ENCODE data around the gene C4orf50.

The C4orf50 gene

DNA sequence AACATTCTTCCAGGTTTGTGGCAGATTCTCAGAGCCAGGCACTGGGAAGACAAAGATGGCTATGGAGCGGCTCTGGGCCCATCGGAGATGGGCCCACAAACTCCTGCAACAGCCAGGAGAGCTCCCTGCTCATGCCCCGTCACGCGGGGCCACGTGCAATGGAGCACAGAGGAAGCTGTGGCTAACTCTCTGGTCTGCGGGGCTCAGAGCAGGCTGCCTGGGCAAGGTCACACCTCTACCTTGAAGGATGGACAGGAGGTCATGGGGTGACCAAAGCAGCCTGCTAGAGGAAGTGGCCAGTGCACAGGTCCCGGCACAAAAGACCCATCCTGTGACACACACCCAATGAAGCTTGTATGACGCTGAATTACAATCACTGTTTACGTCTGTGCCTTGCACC lies 45.2 kb downstream of the C4orf50 start:
- TF ChIP-seq, protein P1, sequence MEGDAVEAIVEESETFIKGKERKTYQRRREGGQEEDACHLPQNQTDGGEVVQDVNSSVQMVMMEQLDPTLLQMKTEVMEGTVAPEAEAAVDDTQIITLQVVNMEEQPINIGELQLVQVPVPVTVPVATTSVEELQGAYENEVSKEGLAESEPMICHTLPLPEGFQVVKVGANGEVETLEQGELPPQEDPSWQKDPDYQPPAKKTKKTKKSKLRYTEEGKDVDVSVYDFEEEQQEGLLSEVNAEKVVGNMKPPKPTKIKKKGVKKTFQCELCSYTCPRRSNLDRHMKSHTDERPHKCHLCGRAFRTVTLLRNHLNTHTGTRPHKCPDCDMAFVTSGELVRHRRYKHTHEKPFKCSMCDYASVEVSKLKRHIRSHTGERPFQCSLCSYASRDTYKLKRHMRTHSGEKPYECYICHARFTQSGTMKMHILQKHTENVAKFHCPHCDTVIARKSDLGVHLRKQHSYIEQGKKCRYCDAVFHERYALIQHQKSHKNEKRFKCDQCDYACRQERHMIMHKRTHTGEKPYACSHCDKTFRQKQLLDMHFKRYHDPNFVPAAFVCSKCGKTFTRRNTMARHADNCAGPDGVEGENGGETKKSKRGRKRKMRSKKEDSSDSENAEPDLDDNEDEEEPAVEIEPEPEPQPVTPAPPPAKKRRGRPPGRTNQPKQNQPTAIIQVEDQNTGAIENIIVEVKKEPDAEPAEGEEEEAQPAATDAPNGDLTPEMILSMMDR (IDR thresholded peaks at IDR 0.05; ENCODE audit: insufficient read depth, low read depth, low read length, missing control alignments), result no peak
- no peak for DNase-seq (ENCODE audit: low read depth)
- H3K4me3 ChIP-seq (ENCODE audit: low read length), result no peak overlapping the region

DNA sequence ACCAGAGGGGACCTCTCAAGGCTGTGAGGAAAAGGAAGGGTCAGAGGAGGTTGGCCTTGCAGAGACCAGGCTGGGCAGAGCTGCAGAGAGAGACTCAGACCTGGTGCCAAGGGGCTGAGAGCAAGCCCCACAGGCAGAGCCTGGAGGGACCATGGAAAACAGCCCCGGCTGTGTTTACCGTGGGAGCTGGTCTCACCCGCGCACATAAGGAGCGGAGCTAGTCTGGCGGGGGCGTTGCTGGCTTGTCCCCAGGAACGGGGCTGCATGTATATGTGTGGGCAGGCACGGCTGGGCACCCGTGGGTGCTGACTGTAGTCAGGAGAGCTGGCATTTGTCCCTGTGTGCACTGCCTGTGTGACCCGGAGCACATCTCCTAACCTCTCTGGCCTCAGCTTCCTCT lies 45.7 kb downstream of the C4orf50 start:
- no peak for DNase-seq (ENCODE audit: low read depth)
- H3K4me3 ChIP-seq (ENCODE audit: low read length), result no peak overlapping the region
- TF ChIP-seq, protein P1 (IDR thresholded peaks at IDR 0.05; ENCODE audit: insufficient read depth, low read depth, low read length, missing control alignments), result no peak

DNA sequence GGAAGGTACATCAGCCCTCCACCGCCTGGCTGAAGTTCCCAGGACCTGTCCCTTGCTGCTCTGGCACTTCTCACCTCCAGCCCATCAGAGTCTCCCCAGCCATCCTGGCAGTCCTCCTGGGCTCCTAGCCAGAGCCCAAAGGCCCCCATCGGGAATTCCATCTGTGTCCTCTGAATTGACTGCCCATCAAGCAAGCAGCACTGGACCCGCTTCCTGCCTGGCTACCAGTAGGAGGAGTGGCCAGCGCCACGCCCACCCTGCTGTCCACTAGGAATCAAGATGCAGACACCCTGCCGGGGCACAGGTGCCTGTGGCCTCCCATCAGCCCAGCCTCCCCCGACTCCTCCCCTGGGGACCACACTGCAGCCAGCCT lies 47.2 kb downstream of the C4orf50 start:
- no peak overlapping the region for H3K4me3 ChIP-seq (ENCODE audit: low read length)
- TF ChIP-seq, protein P1 (IDR thresholded peaks at IDR 0.05; ENCODE audit: insufficient read depth, low read depth, low read length, missing control alignments), result no peak
- no peak for DNase-seq (ENCODE audit: low read depth)

GRCh38 chr4:5970381-5971077 lies 47.7 kb downstream of the C4orf50 start:
- DNase-seq (ENCODE audit: low read depth), result no peak
- TF ChIP-seq, protein P1 (IDR thresholded peaks at IDR 0.05; ENCODE audit: insufficient read depth, low read depth, low read length, missing control alignments), result no peak
- H3K4me3 ChIP-seq (ENCODE audit: low read length), result no peak overlapping the region

DNA sequence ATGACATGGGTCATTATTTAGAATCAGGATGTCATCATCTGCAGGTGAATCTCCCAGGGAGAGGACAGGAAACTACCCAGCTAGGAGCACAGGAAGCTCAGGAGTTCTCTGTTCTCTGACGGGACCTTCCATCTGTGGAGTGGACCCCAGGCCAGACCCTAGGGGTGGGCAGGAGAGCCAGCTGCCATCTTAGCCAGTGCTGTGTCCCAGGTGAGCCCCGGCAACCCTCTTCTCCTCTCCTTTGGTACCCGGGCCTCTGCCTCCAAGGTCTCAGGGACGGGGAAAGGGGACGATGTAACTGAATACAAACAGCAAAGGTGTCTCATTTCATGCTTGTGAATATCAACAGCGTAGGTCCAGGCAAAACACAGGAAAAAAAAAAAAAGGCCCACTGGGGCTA lies 48.5 kb downstream of the C4orf50 start:
- no peak overlapping the region for H3K4me3 ChIP-seq (ENCODE audit: low read length)
- TF ChIP-seq, protein P1 (IDR thresholded peaks at IDR 0.05; ENCODE audit: insufficient read depth, low read depth, low read length, missing control alignments), result no peak
- no peak for DNase-seq (ENCODE audit: low read depth)

DNA sequence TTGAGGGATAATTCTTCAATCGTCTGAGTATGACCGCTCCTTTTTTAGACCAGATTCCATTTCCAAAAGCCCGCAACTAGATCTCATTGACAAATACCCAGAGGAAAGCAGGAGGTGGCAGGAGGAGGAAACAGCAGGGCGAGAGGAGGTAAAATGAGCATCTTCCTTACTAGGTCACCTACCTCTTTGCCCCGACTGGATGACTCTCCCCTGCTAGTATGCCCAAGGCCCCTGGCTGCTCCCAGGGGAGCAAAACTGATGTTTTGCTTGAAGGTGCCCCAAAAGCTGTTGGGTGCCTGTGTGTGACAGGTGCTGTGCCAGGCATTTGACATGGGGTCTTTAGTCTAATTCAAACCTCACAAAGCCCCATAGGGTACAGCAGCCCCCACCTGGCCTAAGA lies 48.9 kb downstream of the C4orf50 start:
- no peak for DNase-seq (ENCODE audit: low read depth)
- H3K4me3 ChIP-seq (ENCODE audit: low read length), result no peak overlapping the region
- TF ChIP-seq, protein P1 (IDR thresholded peaks at IDR 0.05; ENCODE audit: insufficient read depth, low read depth, low read length, missing control alignments), result no peak

GRCh38 chr4:5968246-5968645 lies 50.0 kb downstream of the C4orf50 start:
- no peak overlapping the region for H3K4me3 ChIP-seq (ENCODE audit: low read length)
- TF ChIP-seq, protein P1 (IDR thresholded peaks at IDR 0.05; ENCODE audit: insufficient read depth, low read depth, low read length, missing control alignments), result no peak
- DNase-seq (ENCODE audit: low read depth), result no peak

All from epithelial cell of esophagus (primary cell).